K562 (cell line): Measurements from ENCODE around the gene SOX8. TPM values are rescaled to one million over a fixed set of nuclear protein-coding genes. Genes with fewer than 3 reads are reported as not detected.

Experiments
- ATAC-seq: fragments of 200-7000 bp; cut with Tn5 transposase; 3 replicates; pipeline ENCODE4 v1.9.1; 2020; ENCODE audit warnings: moderate library complexity
- BruUV-seq: library from RNA; stranded (reverse); fragments of 400-500 nt; replicated peaks from 2 replicates; lab custom pipeline; 2021; lab: Mats Ljungman, UMichigan
- CTCF ChIA-PET: fragments of 300-600 bp; formaldehyde crosslinking; extraction: SDS; loops from one replicate; lab custom pipeline; 2021; ENCODE audit warnings: low intra/inter-chr PET ratio; lab: Yijun Ruan, JAX
- POLR2A ChIA-PET: fragments of 300-600, 350-650 bp; sonication (Branson Sonifier 250); formaldehyde crosslinking; extraction: SDS; loops from one replicate; lab custom pipeline; 2021; ENCODE audit warnings: antibody characterized with exemption, inconsistent platforms; lab: Yijun Ruan, JAX
- DNase-seq, 4 experiments: peaks; one replicate each; pipeline versions ENCODE4 v3.0.0 to v3.0.0-alpha.2; 2011 to 2018; ENCODE audit warnings: low spot score in 3 of 4, mixed read lengths in 3 of 4; ENCODE audit errors: extremely low read depth in 1 of 4
- FAIRE-seq: peaks from 2 replicates; lab custom pipeline; 2011; peaks lifted over from hg19 to GRCh38; lab: Jason Lieb, UNC
- H2AFZ ChIP-seq: 2 replicates; pipeline ENCODE4 v1.6.0; 2011; ENCODE audit warnings: low read depth, low read length, control low read depth, inconsistent platforms
- H3K27ac ChIP-seq: fragments of 200-600 bp; 3 replicates; pipeline ENCODE4 v1.8.0; 2011; ENCODE audit warnings: low read depth, mild to moderate bottlenecking, control low read depth, inconsistent platforms, low read length, moderate library complexity, mixed read lengths; ENCODE audit errors: extremely low read depth
- H3K27me3 ChIP-seq, 2 experiments: fragments of 300-600 bp in 1 of 2; 2 replicates in 1 of 2; 3 replicates in 1 of 2; pipeline versions ENCODE4 v1.6.0 to v1.8.0; 2011; ENCODE audit warnings: inconsistent platforms in 2 of 2, low read length in 2 of 2, mild to moderate bottlenecking in 1 of 2, mixed read lengths in 1 of 2, moderate library complexity in 1 of 2; ENCODE audit not compliant: control insufficient read depth in 2 of 2, insufficient read depth in 2 of 2
- H3K36me3 ChIP-seq: fragments of 300-600 bp; 3 replicates; pipeline ENCODE4 v1.8.0; 2011; ENCODE audit warnings: mild to moderate bottlenecking, low read length, inconsistent platforms; ENCODE audit not compliant: control insufficient read depth, insufficient read depth
- H3K4me1 ChIP-seq, 2 experiments: fragments of 200-600 bp in 1 of 2; replicated peaks in 1 of 2; 2 replicates in 1 of 2; 3 replicates in 1 of 2; pipeline versions ENCODE4 v1.5.1 to v1.8.0; 2011; ENCODE audit warnings: inconsistent platforms in 2 of 2, low read length in 2 of 2, mild to moderate bottlenecking in 1 of 2, mixed read lengths in 1 of 2, moderate library complexity in 1 of 2; ENCODE audit not compliant: control insufficient read depth in 2 of 2, insufficient read depth in 2 of 2
- H3K4me2 ChIP-seq: 2 replicates; pipeline ENCODE4 v1.6.1; 2011; ENCODE audit warnings: low read length, control low read depth, inconsistent platforms, mixed read lengths; ENCODE audit not compliant: insufficient read depth
- H3K4me3 ChIP-seq: fragments of 200-600 bp; sonication (generic), shearing (Covaris generic); 2 replicates; pipeline ENCODE4 v1.5.1; 2016; ENCODE audit warnings: control low read depth, inconsistent platforms
- H3K79me2 ChIP-seq: fragments of 200-600 bp; 3 replicates; pipeline ENCODE4 v1.8.0; 2011; ENCODE audit warnings: low read length, inconsistent platforms; ENCODE audit not compliant: control insufficient read depth, insufficient read depth
- H3K9ac ChIP-seq, 2 experiments: 2 replicates each; pipeline versions ENCODE4 v1.6.0 to v1.6.1; 2011; ENCODE audit warnings: low read depth in 2 of 2, low read length in 2 of 2, control low read depth in 1 of 2, inconsistent platforms in 1 of 2, mild to moderate bottlenecking in 1 of 2, mixed read lengths in 1 of 2; ENCODE audit not compliant: insufficient read depth in 1 of 2
- H3K9me1 ChIP-seq: one replicate; pipeline ENCODE4 v1.6.0; 2011; ENCODE audit warnings: inconsistent platforms, mild to moderate bottlenecking, low read length, moderate library complexity; ENCODE audit not compliant: control insufficient read depth, insufficient read depth
- H3K9me3 ChIP-seq: replicated peaks from 2 replicates; pipeline ENCODE4 v1.5.1; 2011; ENCODE audit warnings: low read depth, low read length, inconsistent platforms; ENCODE audit not compliant: control insufficient read depth, insufficient read depth
- H4K20me1 ChIP-seq: replicated peaks from 2 replicates; pipeline ENCODE4 v1.6.1; 2011; ENCODE audit warnings: low read length, inconsistent platforms, mixed read lengths; ENCODE audit not compliant: control insufficient read depth, insufficient read depth
- ARID1B ChIP-seq: fragments of 450-650 bp; IDR thresholded peaks from 2 replicates; pipeline ENCODE4 v1.6.1; 2016; ENCODE audit warnings: antibody characterized with exemption, mild to moderate bottlenecking, inconsistent platforms
- RBFOX2 ChIP-seq: fragments of 200-400 bp; formaldehyde crosslinking; IDR thresholded peaks from 2 replicates; pipeline ENCODE4 v1.6.1; 2017; ENCODE audit warnings: low read depth, mild to moderate bottlenecking, low read length, moderate library complexity
- ZNF184 ChIP-seq: sonication (generic); formaldehyde crosslinking; IDR thresholded peaks from 2 replicates; pipeline ENCODE4 v1.5.0; 2020; ENCODE audit warnings: missing genetic modification reagents
- WGBS: fragments of 100-300 bp; shearing (Covaris generic); methylation state at CpG from one replicate; pipeline ENCODE4 v1.1.6; 2016; ENCODE audit warnings: low coverage, mixed read lengths; ENCODE audit not compliant: insufficient coverage; ENCODE audit errors: missing lambda C conversion rate; 5-methylcytosine and 5-hydroxymethylcytosine counted together
- in situ Hi-C: fragments of 300-500 bp; cut with MboI; formaldehyde crosslinking; loops from 4 replicates; pipeline ENCODE4 v1.15.0; 2018; ENCODE audit warnings: inconsistent platforms, mixed read lengths
- intact Hi-C: fragments of 100-400 bp; cut with micrococcal nuclease; formaldehyde crosslinking; loops from 2 replicates; pipeline ENCODE4 v1.14.2; 2022
- polyA plus RNA-seq, 8 experiments: library from polyadenylated mRNA; depleted of rRNA in 4 of 8; stranded (reverse) in 5 of 8; unstranded in 3 of 8; fragments of >200 nt; fragmentation: Nextera tagmentation in 2 of 8; fragmentation: Illumina TruSeq in 1 of 8; extraction: Ambion mirVana in 2 of 8; extraction: Trizol in 1 of 8; gene quantifications; 2 replicates each; pipeline versions ENCODE4 v1.2.1 to v1.2.3, GENCODE V29; 2011 to 2014; ENCODE audit warnings: inconsistent platforms in 1 of 8, missing spikeins in 1 of 8
- total RNA-seq, 7 experiments: library from RNA; depleted of rRNA in 6 of 7; stranded (reverse); fragments of >200 nt in 6 of 7; fragmentation: Illumina TruSeq in 2 of 7; extraction: Trizol in 2 of 7; gene quantifications; 2 replicates each; pipeline versions ENCODE4 v1.2.1 to v1.2.3, GENCODE V29; 2011 to 2021; ENCODE audit warnings: low replicate concordance in 1 of 7
- TF ChIP-seq, protein P1 (sequence below): fragments of 250-450 bp; sonication (Bioruptor Pico); IDR thresholded peaks from 2 replicates; pipeline ENCODE4 v1.5.0; 2021; ENCODE audit warnings: mild to moderate bottlenecking, moderate library complexity
- TF ChIP-seq, protein P2 (sequence below), 2 experiments: fragments of 450-650 bp; IDR thresholded peaks; 2 replicates each; pipeline ENCODE4 v1.6.1; 2016; ENCODE audit warnings: mild to moderate bottlenecking in 2 of 2, borderline replicate concordance in 1 of 2, low read depth in 1 of 2, moderate library complexity in 1 of 2

SOX8 gene
- total and polyA plus RNA-seq, 9 of the 15 experiments (the other 6 are each of a cell fraction or from before 2014, with no cell fraction given): 0.07 to 0.15 (median 0.15) TPM; not detected in 6

DNA sequence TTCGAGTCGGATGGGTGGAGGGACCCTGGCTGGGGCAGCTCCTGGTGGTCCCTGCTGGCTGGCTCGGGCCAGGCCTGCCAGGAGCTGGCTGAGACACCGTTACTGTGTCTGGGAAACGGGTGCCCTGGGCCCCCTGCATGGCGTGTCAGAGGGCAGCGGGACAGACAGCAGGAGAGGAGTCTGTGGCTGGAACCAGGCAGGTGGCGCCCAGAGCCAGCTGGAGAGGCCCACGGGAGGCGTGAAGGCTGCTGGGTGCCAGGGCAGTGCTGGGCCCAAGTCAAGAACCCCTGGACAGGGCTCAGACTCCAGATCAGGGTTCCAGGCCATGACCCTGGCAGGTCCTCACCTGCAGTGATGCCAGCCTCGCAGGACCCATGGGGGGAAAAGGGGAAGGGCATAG lies 16.6 kb downstream of the SOX8 start:
- H3K79me2 ChIP-seq: no peaks in the 10 kb centered on the region
- peaks cover 0 to 34% of the 10 kb centered on the region in 2 experiments; a peak in 2 of 5 replicates for H3K4me1 ChIP-seq
- H3K9ac ChIP-seq: no peak overlapping the region
- no peak for FAIRE-seq
- peaks cover 10% of the 10 kb centered on the region for H4K20me1 ChIP-seq
- H3K4me2 ChIP-seq: no peak overlapping the region
- H2AFZ ChIP-seq: no peak overlapping the region
- in situ Hi-C loops (no loop called here), intact Hi-C loops (no loop called here)
- 0 out of 2 replicates have a peak, but pooled peaks cover 2% of the 10 kb centered on the region for H3K9me3 ChIP-seq
- peaks cover 45 to 71% of the 10 kb centered on the region in 2 experiments; a peak in 4 of 5 replicates for H3K27me3 ChIP-seq
- H3K27ac ChIP-seq: no peak overlapping the region
- no peaks in the 10 kb centered on the region for H3K9me1 ChIP-seq
- DNase-seq: no peak
- no TSS peak for BruUV-seq
- H3K4me3 ChIP-seq: no peak overlapping the region
- 0% methylated on average over 9 of the region's 11 CpGs for WGBS
- TF ChIP-seq ARID1B: no peak
- TF ChIP-seq, protein P1, sequence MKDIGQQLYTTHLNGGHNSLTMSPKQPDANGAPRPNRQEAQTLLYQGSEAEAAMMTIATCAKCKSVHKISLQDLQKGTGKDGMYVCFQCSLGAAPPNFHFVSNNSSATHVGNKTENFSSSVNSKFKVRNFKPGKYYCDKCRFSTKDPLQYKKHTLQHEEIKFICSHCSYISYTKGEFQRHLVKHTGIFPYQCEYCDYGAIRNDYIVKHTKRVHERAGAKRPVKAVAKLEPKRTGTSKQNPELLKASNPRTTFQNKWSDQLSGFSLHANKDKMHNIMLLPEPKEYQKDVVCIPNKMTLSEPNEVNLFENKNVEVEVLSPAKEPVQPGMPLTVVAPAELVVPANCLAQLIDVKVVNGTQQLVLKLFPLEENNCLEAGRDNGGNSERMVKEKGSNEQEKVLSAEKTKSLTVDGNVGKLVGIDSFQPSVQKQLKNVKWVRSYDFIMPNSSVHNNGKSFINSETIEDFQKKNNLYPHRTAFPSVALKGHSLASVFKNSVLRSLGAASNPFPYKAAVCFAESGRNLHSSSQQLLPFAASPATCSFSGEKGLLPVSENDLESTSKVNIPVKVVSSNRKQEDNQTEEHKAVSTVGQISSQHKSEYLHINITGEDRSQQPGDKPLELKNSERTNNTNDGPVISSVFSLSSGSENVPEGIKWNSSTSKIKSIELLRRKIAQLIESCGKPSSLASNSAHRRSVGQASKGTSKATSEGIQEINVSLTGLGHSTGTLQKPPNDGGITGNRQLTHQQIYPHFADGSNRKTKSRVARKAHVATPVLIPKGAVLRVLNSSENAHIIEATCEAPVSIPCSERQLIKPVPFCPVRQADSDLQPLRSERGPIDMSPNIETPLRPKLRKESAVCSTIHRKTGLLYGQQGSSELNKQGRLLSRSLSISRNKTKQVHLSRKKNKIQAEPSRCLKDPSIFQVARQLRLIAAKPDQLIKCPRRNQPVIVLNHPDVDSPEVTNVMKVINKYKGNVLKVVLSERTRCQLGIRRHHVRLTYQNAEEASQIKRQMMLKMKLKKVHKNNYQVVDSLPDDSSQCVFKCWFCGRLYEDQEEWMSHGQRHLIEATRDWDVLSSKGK (CRISPR knock-in tag): no peak
- TF ChIP-seq ZNF184 (CRISPR knock-in tag): no peak
- TF ChIP-seq, protein P2, sequence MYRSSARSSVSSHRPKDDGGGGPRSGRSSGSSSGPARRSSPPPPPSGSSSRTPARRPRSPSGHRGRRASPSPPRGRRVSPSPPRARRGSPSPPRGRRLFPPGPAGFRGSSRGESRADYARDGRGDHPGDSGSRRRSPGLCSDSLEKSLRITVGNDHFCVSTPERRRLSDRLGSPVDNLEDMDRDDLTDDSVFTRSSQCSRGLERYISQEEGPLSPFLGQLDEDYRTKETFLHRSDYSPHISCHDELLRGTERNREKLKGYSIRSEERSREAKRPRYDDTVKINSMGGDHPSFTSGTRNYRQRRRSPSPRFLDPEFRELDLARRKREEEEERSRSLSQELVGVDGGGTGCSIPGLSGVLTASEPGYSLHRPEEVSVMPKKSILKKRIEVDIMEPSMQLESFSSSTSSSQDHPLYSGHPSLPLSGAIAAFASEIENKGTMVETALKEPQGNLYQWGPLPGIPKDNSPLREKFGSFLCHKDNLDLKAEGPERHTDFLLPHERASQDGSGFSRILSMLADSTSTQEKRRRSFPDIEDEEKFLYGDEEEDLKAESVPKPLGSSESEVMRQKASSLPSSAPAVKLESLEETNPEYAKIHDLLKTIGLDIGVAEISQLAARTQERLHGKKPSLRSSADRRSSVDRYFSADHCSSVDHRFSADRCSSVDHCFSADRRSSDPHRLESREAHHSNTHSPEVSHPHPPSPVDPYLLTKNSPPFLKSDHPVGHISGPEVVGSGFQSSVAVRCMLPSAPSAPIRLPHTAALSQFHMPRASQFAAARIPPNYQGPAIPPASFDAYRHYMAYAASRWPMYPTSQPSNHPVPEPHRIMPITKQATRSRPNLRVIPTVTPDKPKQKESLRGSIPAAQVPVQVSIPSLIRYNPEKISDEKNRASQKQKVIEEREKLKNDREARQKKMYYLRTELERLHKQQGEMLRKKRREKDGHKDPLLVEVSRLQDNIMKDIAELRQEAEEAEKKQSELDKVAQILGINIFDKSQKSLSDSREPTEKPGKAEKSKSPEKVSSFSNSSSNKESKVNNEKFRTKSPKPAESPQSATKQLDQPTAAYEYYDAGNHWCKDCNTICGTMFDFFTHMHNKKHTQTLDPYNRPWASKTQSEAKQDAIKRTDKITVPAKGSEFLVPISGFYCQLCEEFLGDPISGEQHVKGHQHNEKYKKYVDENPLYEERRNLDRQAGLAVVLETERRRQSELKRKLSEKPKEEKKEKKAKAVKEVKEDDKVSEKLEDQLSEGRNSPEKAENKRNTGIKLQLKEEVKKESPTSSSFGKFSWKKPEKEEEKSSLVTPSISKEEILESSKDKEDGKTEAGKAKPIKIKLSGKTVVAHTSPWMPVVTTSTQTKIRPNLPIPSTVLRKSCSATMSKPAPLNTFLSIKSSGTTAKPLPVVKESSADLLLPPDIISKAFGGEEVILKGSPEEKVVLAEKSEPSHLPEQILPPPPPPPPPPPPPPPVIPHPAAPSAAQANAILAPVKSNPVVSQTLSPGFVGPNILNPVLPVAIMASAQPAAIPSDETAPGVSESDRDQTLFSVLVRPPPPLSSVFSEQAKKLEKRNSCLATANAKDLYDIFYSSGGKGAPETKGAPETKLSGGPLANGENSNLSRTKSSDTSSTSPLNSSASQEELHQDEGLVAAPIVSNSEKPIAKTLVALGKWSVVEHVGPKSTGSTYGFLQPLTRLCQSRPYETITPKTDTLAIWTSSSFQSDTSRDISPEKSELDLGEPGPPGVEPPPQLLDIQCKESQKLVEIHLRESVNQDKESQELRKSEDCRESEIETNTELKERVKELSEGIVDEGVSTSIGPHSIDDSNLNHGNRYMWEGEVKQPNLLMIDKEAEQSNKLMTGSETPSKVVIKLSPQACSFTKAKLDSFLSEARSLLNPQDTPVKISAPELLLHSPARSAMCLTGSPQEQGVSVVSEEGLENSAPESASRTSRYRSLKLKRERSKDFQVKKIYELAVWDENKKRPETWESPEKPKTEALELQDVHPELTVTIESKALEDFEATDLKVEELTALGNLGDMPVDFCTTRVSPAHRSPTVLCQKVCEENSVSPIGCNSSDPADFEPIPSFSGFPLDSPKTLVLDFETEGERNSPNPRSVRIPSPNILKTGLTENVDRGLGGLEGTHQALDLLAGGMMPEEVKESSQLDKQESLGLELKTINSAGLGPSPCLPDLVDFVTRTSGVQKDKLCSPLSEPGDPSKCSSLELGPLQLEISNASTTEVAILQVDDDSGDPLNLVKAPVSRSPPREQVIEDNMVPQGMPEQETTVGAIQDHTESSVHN (IDR thresholded peaks at IDR 0.05; ENCODE audit: borderline replicate concordance in 1 of 2, low read depth in 1 of 2): no peak
- TF ChIP-seq RBFOX2: no peak
- no peak for ATAC-seq
- ChIA-PET CTCF (no interaction called here), POLR2A (interaction anchor here (0.6 to 1.2 kb wide), 2 partner anchors 14 to 79 kb away, joined by 3 read pairs; no protein-coding TSS in a partner anchor)
- no peaks in the 10 kb centered on the region for H3K36me3 ChIP-seq
